Activated CD4-positive, alpha-beta T cell treated with anti-CD3 and anti-CD28 coated beads for 24 hours (primary cell): ENCODE results near the gene FLT3.
"Not testable (repeated sequence)": the region's sequence is repeated elsewhere in the genome, so short reads cannot be mapped to it uniquely, and the experiment has no call there.

Source experiments
- DNase-seq, 2 donors: peaks; one replicate each; pipeline ENCODE4 v3.0.0-alpha.2; 2020; ENCODE audit warnings: low read depth in 2 of 2

The FLT3 gene

GRCh38 chr13:28099396-28100149 is 803 bp downstream of the FLT3 start:
- DNase-seq, result no peak

GRCh38 chr13:28097503-28097902 is 2.9 kb downstream of the FLT3 start:
- no peak for DNase-seq

GRCh38 chr13:28094306-28094705 is 6.1 kb downstream of the FLT3 start:
- no peak for DNase-seq

- DNase-seq, result no peak
Measured at GRCh38 chr13:28093881-28094280, 6.5 kb downstream of the FLT3 start.

GRCh38 chr13:28092431-28092830 is 7.9 kb downstream of the FLT3 start:
- DNase-seq, result no peak

- no peak for DNase-seq
Measured at GRCh38 chr13:28089065-28089464, 11.3 kb downstream of the FLT3 start.

GRCh38 chr13:28077820-28078219 is 22.6 kb downstream of the FLT3 start:
- not testable (repeated sequence) for DNase-seq

- no peak for DNase-seq
Measured at GRCh38 chr13:28077231-28077630, 23.1 kb downstream of the FLT3 start.

- no peak for DNase-seq
Measured at GRCh38 chr13:28071424-28071823, 29.0 kb downstream of the FLT3 start.

GRCh38 chr13:28067491-28067890 is 32.9 kb downstream of the FLT3 start:
- no peak for DNase-seq

- DNase-seq, result peak; percentile 17 to 28
Measured at GRCh38 chr13:28058866-28059613, 41.3 kb downstream of the FLT3 start.

GRCh38 chr13:28056970-28057712 is 43.2 kb downstream of the FLT3 start:
- DNase-seq, result no peak

- DNase-seq, result no peak
Measured at GRCh38 chr13:28056426-28056825, 44.0 kb downstream of the FLT3 start.

- DNase-seq, result no peak
Measured at GRCh38 chr13:28055357-28055756, 45.0 kb downstream of the FLT3 start.

GRCh38 chr13:28052945-28053344 is 47.4 kb downstream of the FLT3 start:
- no peak for DNase-seq

- DNase-seq, result no peak
Measured at GRCh38 chr13:28049880-28050875, 50.2 kb downstream of the FLT3 start.

GRCh38 chr13:28049215-28049614 is 51.2 kb downstream of the FLT3 start:
- no peak for DNase-seq

GRCh38 chr13:28048768-28049167 is 51.6 kb downstream of the FLT3 start:
- no peak for DNase-seq

- no peak for DNase-seq
Measured at GRCh38 chr13:28047757-28048388, 52.5 kb downstream of the FLT3 start.

- no peak for DNase-seq
Measured at GRCh38 chr13:28046981-28047380, 53.4 kb downstream of the FLT3 start.

GRCh38 chr13:28045861-28046260 is 54.5 kb downstream of the FLT3 start:
- no peak for DNase-seq
